ENCODE results near the gene LBHD1. TPM values are rescaled to one million over a fixed set of nuclear protein-coding genes. Genes with fewer than 3 reads are reported as not detected.

LBHD1 gene
- total and polyA plus RNA-seq, 2 of the 13 experiments (the other 11 are each of a cell fraction or from before 2014, with no cell fraction given), result 3.2 to 3.7 TPM

DNA sequence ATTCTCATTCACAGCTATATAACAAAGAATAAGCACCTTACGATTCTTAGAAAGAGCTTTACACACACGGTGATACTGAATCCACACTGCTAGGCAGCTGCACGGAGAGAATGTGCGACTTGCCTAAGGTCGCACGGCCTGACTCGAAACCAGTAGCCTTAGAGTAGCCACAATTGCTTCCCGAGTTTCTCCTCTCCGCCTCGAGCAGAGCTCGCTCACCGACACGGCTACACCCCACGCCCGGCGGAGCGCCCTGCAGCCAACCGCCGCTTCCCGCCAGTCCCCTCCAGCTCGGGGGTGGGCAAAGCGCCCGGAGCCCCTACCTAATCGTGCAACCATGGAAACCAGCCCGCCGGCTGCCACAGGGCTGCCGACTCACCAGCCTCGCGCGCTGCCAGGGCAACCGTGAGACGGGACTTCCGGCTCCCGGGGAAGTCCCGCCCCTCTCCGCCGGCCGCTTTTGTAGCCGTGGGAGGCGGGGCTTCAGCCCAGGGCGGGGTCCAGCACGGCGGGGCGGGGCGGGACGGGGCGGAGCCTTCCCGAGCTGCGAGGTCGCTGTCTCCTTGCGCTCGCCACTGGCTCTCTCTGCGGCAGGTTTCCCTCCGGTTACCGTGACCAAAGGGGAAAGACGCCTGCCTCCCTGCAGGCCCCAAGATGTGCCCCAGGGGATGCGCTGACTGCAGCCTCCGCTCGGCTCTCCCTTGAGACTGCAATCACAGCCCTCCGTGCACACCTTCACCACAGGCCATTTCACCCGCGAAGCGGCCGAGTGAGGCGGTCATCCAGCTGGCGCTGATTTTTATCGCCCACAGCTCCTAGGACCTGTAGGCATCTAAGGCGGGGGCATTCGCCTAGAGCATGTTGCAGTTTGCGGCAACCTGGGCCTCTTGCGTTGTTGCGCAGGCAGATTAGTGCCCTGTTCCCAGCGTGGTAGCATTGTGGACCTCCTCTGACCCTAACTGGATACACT lies 34.1 kb upstream of the LBHD1 start (continued):
- TF ChIP-seq FOXA1 (IDR thresholded peaks at IDR 0.05) (no peak), FOXA1 (CRISPR knock-in tag; IDR thresholded peaks at IDR 0.05) (no peak), KLF6 (CRISPR knock-in tag; IDR thresholded peaks at IDR 0.05) (no peak), MXI1 (IDR thresholded peaks at IDR 0.05; ENCODE audit: borderline replicate concordance, low read depth, low read length) (peak; percentile 96), ZNF644 (CRISPR knock-in tag; IDR thresholded peaks at IDR 0.05; ENCODE audit: low read depth) (no peak), SRSF4 (IDR thresholded peaks at IDR 0.05; ENCODE audit: low read depth, low read length, poor library complexity, severe bottlenecking) (no peak), HNRNPK (IDR thresholded peaks at IDR 0.05; ENCODE audit: low read depth, low read length, poor library complexity, severe bottlenecking) (no peak), TEAD3 (CRISPR knock-in tag; optimal IDR thresholded peaks at IDR 0.05; ENCODE audit: borderline replicate concordance) (no peak), ZNF772 (CRISPR knock-in tag; IDR thresholded peaks at IDR 0.05) (no peak), NCOR1 (IDR thresholded peaks at IDR 0.05; ENCODE audit: borderline replicate concordance, low read length) (no peak), JDP2 (CRISPR knock-in tag; IDR thresholded peaks at IDR 0.05; ENCODE audit: borderline replicate concordance) (no peak)
- TF ChIP-seq, protein P1, sequence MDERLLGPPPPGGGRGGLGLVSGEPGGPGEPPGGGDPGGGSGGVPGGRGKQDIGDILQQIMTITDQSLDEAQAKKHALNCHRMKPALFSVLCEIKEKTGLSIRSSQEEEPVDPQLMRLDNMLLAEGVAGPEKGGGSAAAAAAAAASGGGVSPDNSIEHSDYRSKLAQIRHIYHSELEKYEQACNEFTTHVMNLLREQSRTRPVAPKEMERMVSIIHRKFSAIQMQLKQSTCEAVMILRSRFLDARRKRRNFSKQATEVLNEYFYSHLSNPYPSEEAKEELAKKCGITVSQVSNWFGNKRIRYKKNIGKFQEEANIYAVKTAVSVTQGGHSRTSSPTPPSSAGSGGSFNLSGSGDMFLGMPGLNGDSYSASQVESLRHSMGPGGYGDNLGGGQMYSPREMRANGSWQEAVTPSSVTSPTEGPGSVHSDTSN (CRISPR knock-in tag; IDR thresholded peaks at IDR 0.05), result no peak
- TF ChIP-seq, protein P2, sequence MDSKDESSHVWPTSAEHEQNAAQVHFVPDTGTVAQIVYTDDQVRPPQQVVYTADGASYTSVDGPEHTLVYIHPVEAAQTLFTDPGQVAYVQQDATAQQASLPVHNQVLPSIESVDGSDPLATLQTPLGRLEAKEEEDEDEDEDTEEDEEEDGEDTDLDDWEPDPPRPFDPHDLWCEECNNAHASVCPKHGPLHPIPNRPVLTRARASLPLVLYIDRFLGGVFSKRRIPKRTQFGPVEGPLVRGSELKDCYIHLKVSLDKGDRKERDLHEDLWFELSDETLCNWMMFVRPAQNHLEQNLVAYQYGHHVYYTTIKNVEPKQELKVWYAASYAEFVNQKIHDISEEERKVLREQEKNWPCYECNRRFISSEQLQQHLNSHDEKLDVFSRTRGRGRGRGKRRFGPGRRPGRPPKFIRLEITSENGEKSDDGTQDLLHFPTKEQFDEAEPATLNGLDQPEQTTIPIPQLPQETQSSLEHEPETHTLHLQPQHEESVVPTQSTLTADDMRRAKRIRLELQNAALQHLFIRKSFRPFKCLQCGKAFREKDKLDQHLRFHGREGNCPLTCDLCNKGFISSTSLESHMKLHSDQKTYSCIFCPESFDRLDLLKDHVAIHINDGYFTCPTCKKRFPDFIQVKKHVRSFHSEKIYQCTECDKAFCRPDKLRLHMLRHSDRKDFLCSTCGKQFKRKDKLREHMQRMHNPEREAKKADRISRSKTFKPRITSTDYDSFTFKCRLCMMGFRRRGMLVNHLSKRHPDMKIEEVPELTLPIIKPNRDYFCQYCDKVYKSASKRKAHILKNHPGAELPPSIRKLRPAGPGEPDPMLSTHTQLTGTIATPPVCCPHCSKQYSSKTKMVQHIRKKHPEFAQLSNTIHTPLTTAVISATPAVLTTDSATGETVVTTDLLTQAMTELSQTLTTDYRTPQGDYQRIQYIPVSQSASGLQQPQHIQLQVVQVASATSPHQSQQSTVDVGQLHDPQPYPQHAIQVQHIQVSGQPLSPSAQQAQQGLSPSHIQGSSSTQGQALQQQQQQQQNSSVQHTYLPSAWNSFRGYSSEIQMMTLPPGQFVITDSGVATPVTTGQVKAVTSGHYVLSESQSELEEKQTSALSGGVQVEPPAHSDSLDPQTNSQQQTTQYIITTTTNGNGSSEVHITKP (CRISPR knock-in tag; IDR thresholded peaks at IDR 0.05; ENCODE audit: low read depth), result no peak
- TF ChIP-seq, protein P3, sequence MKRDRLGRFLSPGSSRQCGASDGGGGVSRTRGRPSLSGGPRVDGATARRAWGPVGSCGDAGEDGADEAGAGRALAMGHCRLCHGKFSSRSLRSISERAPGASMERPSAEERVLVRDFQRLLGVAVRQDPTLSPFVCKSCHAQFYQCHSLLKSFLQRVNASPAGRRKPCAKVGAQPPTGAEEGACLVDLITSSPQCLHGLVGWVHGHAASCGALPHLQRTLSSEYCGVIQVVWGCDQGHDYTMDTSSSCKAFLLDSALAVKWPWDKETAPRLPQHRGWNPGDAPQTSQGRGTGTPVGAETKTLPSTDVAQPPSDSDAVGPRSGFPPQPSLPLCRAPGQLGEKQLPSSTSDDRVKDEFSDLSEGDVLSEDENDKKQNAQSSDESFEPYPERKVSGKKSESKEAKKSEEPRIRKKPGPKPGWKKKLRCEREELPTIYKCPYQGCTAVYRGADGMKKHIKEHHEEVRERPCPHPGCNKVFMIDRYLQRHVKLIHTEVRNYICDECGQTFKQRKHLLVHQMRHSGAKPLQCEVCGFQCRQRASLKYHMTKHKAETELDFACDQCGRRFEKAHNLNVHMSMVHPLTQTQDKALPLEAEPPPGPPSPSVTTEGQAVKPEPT (CRISPR knock-in tag; IDR thresholded peaks at IDR 0.05; ENCODE audit: low read depth), result no peak
- TF ChIP-seq, protein P4, sequence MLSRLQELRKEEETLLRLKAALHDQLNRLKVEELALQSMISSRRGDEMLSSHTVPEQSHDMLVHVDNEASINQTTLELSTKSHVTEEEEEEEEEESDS (CRISPR knock-in tag; IDR thresholded peaks at IDR 0.05; ENCODE audit: borderline replicate concordance), result no peak
- TF ChIP-seq, protein P5, sequence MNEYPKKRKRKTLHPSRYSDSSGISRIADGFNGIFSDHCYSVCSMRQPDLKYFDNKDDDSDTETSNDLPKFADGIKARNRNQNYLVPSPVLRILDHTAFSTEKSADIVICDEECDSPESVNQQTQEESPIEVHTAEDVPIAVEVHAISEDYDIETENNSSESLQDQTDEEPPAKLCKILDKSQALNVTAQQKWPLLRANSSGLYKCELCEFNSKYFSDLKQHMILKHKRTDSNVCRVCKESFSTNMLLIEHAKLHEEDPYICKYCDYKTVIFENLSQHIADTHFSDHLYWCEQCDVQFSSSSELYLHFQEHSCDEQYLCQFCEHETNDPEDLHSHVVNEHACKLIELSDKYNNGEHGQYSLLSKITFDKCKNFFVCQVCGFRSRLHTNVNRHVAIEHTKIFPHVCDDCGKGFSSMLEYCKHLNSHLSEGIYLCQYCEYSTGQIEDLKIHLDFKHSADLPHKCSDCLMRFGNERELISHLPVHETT (CRISPR knock-in tag; conservative IDR thresholded peaks at IDR 0.05), result no peak

All from HepG2 (cell line).